GM12892 (cell line): Measurements from ENCODE around the gene PAH.

ENCODE experiments used
- POLR2A ChIP-seq: IDR thresholded peaks from 2 replicates; pipeline ENCODE4 v1.6.1; 2011; ENCODE audit warnings: low read depth, low read length, control low read depth
- POLR2AphosphoS5 ChIP-seq: IDR thresholded peaks from 2 replicates; pipeline ENCODE4 v1.6.1; 2011; ENCODE audit warnings: low read depth, low read length, control low read depth

DNA sequence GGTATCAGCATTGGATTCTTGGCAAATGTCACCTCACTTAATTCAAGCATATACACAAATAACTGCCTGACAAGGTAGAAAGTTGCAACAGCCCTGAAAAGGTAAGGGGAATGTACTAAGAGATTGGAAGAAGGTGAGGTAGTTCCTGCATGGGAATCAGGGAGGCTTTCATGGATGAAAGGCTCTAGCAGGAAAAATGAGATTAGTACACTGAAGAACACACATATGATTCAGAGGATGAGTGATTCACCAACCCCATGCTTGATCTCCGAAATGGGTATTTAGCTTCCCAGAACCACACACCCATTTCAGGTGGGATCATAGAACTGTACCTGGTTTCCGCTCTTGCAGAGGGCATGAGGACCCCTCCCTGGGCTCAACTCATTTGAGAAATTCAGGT, 65.8 kb downstream of the PAH start:
- TF ChIP-seq POLR2AphosphoS5 (no peak), POLR2A (no peak)
